ENCODE measurements around the gene ELF4.

ELF4 gene

DNA sequence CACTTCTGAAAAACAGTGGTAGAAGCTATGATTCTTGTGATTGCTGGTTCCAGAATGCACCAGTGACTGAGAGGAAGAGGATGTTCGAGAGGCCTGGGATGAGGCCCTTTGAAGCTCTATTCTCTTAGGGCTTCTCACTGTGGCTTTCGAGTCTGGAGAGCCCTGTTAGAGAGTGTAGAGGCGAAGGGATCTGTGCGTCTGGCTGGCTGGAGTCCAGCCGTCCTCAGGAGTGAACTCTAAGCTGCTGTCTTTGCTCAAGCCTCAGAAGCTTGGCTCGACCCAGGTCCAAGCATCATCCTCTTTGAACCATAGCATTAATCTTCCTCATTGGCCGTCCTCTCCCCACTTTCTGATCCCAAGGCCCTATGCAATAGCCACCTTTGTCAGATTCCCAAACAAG is 51.6 kb downstream of the ELF4 start:
- no peak for TF ChIP-seq ZNF274 (IDR thresholded peaks at IDR 0.05; ENCODE audit: low read depth, low read length)

GRCh38 chrX:130057209-130057608 is 53.1 kb downstream of the ELF4 start:
- no peak for TF ChIP-seq ZNF274 (IDR thresholded peaks at IDR 0.05; ENCODE audit: low read depth, low read length)

More for the DNA sequence above, 51.6 kb downstream of the ELF4 start:
- no peak overlapping the region for H3K4me3 ChIP-seq (ENCODE audit: low read length)

DNA sequence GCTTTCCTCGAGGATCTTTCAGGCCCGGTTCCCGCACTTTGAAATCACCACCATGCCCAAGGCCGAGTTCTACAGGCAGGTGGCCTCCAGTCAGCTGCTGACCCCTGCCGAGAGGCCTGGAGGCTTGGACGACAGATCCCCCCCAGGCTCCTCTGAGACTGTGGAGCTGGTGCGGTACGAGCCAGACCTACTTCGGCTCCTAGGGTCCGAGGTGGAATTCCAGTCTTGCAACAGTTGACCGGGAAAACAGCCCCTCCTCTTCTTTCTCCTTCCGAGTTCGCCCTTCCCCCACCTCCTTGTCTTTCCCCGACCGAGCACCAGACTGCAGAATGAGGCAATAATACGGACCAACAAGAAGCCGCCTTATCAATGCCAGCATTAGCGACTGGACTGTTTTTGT is 54.4 kb downstream of the ELF4 start:
- no peak overlapping the region for H3K4me3 ChIP-seq (ENCODE audit: low read length)
- TF ChIP-seq ZNF274 (IDR thresholded peaks at IDR 0.05; ENCODE audit: low read depth, low read length) = no peak

More at GRCh38 chrX:130057209-130057608, 53.1 kb downstream of the ELF4 start:
- H3K4me3 ChIP-seq (ENCODE audit: low read length) = no peak overlapping the region

- no peak overlapping the region for H3K4me3 ChIP-seq (ENCODE audit: low read length)
- no peak for TF ChIP-seq ZNF274 (IDR thresholded peaks at IDR 0.05; ENCODE audit: low read depth, low read length)
Measured at GRCh38 chrX:130055103-130055502, 55.2 kb downstream of the ELF4 start.

GRCh38 chrX:130053236-130053635 is 57.1 kb downstream of the ELF4 start:
- no peak for TF ChIP-seq ZNF274 (IDR thresholded peaks at IDR 0.05; ENCODE audit: low read depth, low read length)

GRCh38 chrX:130051176-130051845 is 59.0 kb downstream of the ELF4 start:
- TF ChIP-seq ZNF274 (IDR thresholded peaks at IDR 0.05; ENCODE audit: low read depth, low read length) = no peak

More at GRCh38 chrX:130053236-130053635, 57.1 kb downstream of the ELF4 start:
- no peak overlapping the region for H3K4me3 ChIP-seq (ENCODE audit: low read length)

DNA sequence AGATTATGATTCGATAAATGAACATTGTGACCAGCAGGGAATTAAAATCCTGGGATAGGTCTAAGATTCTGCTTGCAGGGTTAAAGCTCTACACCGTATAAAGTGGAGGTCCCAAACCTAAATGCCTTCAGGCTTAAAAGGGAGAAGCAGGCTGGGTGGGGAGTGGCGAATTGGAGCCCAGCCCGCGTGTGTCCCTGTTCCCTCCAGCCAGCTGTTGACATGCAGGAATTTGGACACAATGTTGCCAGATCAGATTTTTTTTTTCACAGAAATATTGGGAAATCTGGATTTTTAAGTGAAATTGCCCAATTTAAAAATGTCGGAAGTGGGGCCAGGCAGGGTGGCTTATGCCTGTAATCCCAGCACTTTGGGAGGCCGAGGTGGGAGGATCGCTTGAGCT is 60.5 kb downstream of the ELF4 start:
- no peak overlapping the region for H3K4me3 ChIP-seq (ENCODE audit: low read length)
- TF ChIP-seq ZNF274 (IDR thresholded peaks at IDR 0.05; ENCODE audit: low read depth, low read length) = no peak

More at GRCh38 chrX:130051176-130051845, 59.0 kb downstream of the ELF4 start:
- no peak overlapping the region for H3K4me3 ChIP-seq (ENCODE audit: low read length)

DNA sequence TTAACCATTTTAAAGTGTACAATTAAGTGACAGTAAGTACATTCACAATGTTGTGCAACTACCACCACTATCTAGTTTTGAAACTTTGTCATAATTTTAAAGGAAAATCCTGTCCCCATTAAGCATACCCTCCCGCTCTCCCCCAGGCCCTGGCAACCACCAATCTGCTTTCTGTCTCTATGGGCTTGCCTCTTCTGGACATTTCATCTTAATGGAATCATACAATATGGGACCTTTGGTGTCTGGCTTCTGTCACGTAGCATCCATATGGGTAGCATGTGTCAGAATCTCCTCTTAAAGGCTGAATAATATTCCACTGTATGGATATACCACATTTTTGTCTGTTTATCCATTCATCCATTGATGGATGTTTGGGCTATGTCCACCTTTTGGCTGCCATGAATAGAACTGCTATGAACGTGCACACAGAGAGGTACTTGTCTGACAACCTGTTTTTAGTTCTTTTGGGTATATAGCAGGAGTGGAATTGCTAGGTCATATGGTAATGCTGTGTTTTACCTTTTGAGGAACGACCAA is 61.5 kb downstream of the ELF4 start:
- TF ChIP-seq ZNF274 (IDR thresholded peaks at IDR 0.05; ENCODE audit: low read depth, low read length) = no peak

GRCh38 chrX:130047416-130047815 is 62.9 kb downstream of the ELF4 start:
- no peak overlapping the region for H3K4me3 ChIP-seq (ENCODE audit: low read length)
- no peak for TF ChIP-seq ZNF274 (IDR thresholded peaks at IDR 0.05; ENCODE audit: low read depth, low read length)

More for the DNA sequence above, 61.5 kb downstream of the ELF4 start:
- no peak overlapping the region for H3K4me3 ChIP-seq (ENCODE audit: low read length)

- TF ChIP-seq ZNF274 (IDR thresholded peaks at IDR 0.05; ENCODE audit: low read depth, low read length) = no peak
- H3K4me3 ChIP-seq (ENCODE audit: low read length) = no peak overlapping the region
Measured at GRCh38 chrX:130039847-130040246, 70.5 kb downstream of the ELF4 start.

- H3K4me3 ChIP-seq (ENCODE audit: low read length) = no peak overlapping the region
- TF ChIP-seq ZNF274 (IDR thresholded peaks at IDR 0.05; ENCODE audit: low read depth, low read length) = no peak
Measured at GRCh38 chrX:130034178-130034577, 76.1 kb downstream of the ELF4 start.

GRCh38 chrX:130032552-130032951 is 77.7 kb downstream of the ELF4 start:
- no peak for TF ChIP-seq ZNF274 (IDR thresholded peaks at IDR 0.05; ENCODE audit: low read depth, low read length)
- no peak overlapping the region for H3K4me3 ChIP-seq (ENCODE audit: low read length)

GRCh38 chrX:130030826-130031225 is 79.5 kb downstream of the ELF4 start:
- TF ChIP-seq ZNF274 (IDR thresholded peaks at IDR 0.05; ENCODE audit: low read depth, low read length) = no peak
- H3K4me3 ChIP-seq (ENCODE audit: low read length) = no peak overlapping the region

- no peak overlapping the region for H3K4me3 ChIP-seq (ENCODE audit: low read length)
- no peak for TF ChIP-seq ZNF274 (IDR thresholded peaks at IDR 0.05; ENCODE audit: low read depth, low read length)
Measured at GRCh38 chrX:130028196-130028595, 82.1 kb downstream of the ELF4 start.

DNA sequence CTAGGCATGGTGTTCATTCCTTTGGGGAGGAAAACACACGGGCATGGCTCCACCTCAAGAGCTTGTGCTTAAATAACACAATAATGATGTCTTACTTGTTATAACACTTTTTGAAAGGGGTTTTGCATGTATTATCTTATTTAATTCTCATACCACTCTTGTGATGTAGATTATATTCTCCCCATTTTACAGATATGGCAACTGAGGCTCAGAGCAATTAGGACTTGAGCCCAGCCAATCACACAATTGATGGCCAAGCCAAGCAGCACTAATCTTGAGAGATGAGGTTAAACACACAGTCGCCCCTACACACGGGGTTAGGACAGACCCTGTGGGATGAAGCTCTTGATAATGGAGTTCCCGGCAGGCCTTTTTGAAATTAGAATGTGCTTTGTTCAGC is 82.7 kb downstream of the ELF4 start:
- no peak for TF ChIP-seq ZNF274 (IDR thresholded peaks at IDR 0.05; ENCODE audit: low read depth, low read length)
- H3K4me3 ChIP-seq (ENCODE audit: low read length) = no peak overlapping the region

Data from GM08714 (cell line).